ENCODE data around the gene CPA5. TPM values are rescaled to one million over a fixed set of nuclear protein-coding genes. Genes with fewer than 3 reads are reported as not detected.

CPA5 gene
- total RNA-seq, 4 donors from 2014 or later = not detected

DNA sequence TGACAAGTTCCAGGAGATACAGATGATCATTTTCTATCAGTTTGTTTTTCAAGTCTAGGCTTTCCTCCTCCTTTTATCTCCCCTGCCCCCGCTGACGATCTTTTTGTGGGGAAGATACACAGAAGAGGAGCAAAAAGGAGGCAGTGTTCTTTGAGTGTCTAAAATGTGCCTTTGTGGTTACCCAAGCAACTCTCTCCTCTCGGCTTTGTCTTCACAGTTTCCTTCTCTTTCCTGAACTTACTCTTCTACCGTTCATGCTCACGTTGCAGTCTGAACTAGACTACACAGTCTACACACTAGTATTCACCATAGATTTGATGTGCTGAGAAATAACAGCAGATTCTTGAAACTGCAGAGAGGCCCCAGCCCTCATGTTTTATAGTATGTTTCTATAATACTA, 72.6 kb downstream of the CPA5 start:
- 30 to 36% methylated on average over 5 of the region's 5 CpGs for WGBS, 2 donors
- peaks cover 0 to 30% (median 0%) of the 10 kb centered on the region in 4 donors for H3K4me1 ChIP-seq
- no peaks in the 10 kb centered on the region for H3K9me3 ChIP-seq
- DNase-seq (ENCODE audit: low spot score in 2 of 2) = no peak
- H3K27ac ChIP-seq = no peak overlapping the region
- H3K36me3 ChIP-seq = no peaks in the 10 kb centered on the region
- H3K27me3 ChIP-seq = no peaks in the 10 kb centered on the region
- TF ChIP-seq EP300 (IDR thresholded peaks at IDR 0.05) (no peak), CTCF (IDR thresholded peaks at IDR 0.05) (no peak), POLR2A (IDR thresholded peaks at IDR 0.05) (no peak)
- H3K4me3 ChIP-seq = no peak overlapping the region

DNA sequence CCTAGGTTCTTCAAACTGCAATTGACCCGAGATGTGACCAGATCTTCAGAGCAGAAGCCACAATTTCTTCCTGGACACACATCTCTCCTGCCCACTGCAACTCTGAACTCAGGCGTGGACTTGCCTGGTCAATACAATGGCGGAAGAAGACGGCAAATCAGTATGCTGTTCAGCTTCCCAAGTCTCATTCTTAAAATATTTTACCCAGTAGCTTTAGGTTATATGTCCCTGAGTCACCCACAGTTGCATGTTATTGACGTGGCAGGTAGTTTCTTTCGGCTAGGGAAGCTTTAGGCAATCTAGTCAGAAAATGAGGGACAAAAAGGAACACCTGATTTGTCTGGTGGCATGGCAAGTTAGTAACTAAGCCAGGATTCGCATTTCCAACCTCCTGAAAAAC, 73.7 kb downstream of the CPA5 start:
- H3K4me3 ChIP-seq = no peak overlapping the region
- H3K36me3 ChIP-seq = no peaks in the 10 kb centered on the region
- no peaks in the 10 kb centered on the region for H3K27me3 ChIP-seq
- H3K4me1 ChIP-seq = peaks cover 0 to 32% (median 0%) of the 10 kb centered on the region in 4 donors
- H3K27ac ChIP-seq = no peak overlapping the region
- no peak for TF ChIP-seq POLR2A (IDR thresholded peaks at IDR 0.05)
- no peak for TF ChIP-seq CTCF (IDR thresholded peaks at IDR 0.05)
- no peak for TF ChIP-seq EP300 (IDR thresholded peaks at IDR 0.05)
- H3K9me3 ChIP-seq = no peaks in the 10 kb centered on the region
- DNase-seq (ENCODE audit: low spot score in 2 of 2) = no peak
- WGBS, 2 donors = 98 to 99% methylated on average over 7 of the region's 7 CpGs

Other genes with a start within 250 kb of the CPA5 start
- 10 to 100 TPM in 2 of 4 donors, 1 to 10 TPM in 2; 9.6 to 17.3 (median 12.5) TPM for gene TMEM209, start 139.4 kb upstream of the CPA5 start, total RNA-seq
- not detected for gene SSMEM1, start 137.0 kb upstream of the CPA5 start, total RNA-seq
- gene CPA2, start 78.0 kb upstream of the CPA5 start, total RNA-seq = 1 to 10 TPM in 2 of 4 donors, not detected in 2; 1.5 to 2.2 TPM
- gene CPA4, start 51.7 kb upstream of the CPA5 start, total RNA-seq = 1 to 10 TPM in 1 of 4 donors, not detected in 3; 5.4 TPM
- gene CPA1, start 35.7 kb downstream of the CPA5 start, total RNA-seq = 10 to 100 TPM in 1 of 4 donors, 1 to 10 TPM in 3; 2.9 to 37.8 (median 6.3) TPM
- 1 to 10 TPM; 4.4 to 9.6 (median 5.3) TPM for gene CEP41, start 96.2 kb downstream of the CPA5 start, total RNA-seq
- gene MEST, start 147.3 kb downstream of the CPA5 start, total RNA-seq = 100 to 1,000 TPM in 1 of 4 donors, 10 to 100 TPM in 3; 12.2 to 311 (median 62.5) TPM

Data from tibial nerve (tissue), 4 donors.